GM18868 (cell line): Measurements from ENCODE around the gene SRRM4.
"Not testable (repeated sequence)": the region's sequence is repeated elsewhere in the genome, so short reads cannot be mapped to it uniquely, and the experiment has no call there.

Experiments used
- ATAC-seq: cut with Tn5 transposase; IDR thresholded peaks from one replicate; pipeline ENCODE4 v1.9.1; 2021; ENCODE audit warnings: mild to moderate bottlenecking, moderate library complexity; ENCODE audit not compliant: unreplicated experiment

The SRRM4 gene

GRCh38 chr12:119069147-119069642, 87.9 kb downstream of the SRRM4 start:
- no peak for ATAC-seq

GRCh38 chr12:119071176-119071575, 89.8 kb downstream of the SRRM4 start:
- no peak for ATAC-seq

- ATAC-seq: no peak
Observed at GRCh38 chr12:119071638-119072231, 90.4 kb downstream of the SRRM4 start.

GRCh38 chr12:119072440-119072839, 91.1 kb downstream of the SRRM4 start:
- ATAC-seq: no peak

GRCh38 chr12:119075222-119075787, 94.0 kb downstream of the SRRM4 start:
- ATAC-seq: no peak

- ATAC-seq: no peak
Observed at GRCh38 chr12:119075918-119076317, 94.6 kb downstream of the SRRM4 start.

GRCh38 chr12:119079530-119079929, 98.2 kb downstream of the SRRM4 start:
- no peak for ATAC-seq

GRCh38 chr12:119082016-119082415, 100.7 kb downstream of the SRRM4 start:
- ATAC-seq: no peak

- no peak for ATAC-seq
Observed at GRCh38 chr12:119082496-119082895, 101.2 kb downstream of the SRRM4 start.

- ATAC-seq: no peak
Observed at GRCh38 chr12:119088685-119089379, 107.5 kb downstream of the SRRM4 start.

GRCh38 chr12:119089380-119090013, 108.2 kb downstream of the SRRM4 start:
- ATAC-seq: no peak

GRCh38 chr12:119090276-119090675, 108.9 kb downstream of the SRRM4 start:
- ATAC-seq: no peak

GRCh38 chr12:119090865-119091264, 109.5 kb downstream of the SRRM4 start:
- ATAC-seq: no peak

GRCh38 chr12:119096429-119097202, 115.3 kb downstream of the SRRM4 start:
- no peak for ATAC-seq

- no peak for ATAC-seq
Observed at GRCh38 chr12:119100933-119101332, 119.6 kb downstream of the SRRM4 start.

- no peak for ATAC-seq
Observed at GRCh38 chr12:119102274-119102673, 120.9 kb downstream of the SRRM4 start.

- no peak for ATAC-seq
Observed at GRCh38 chr12:119102714-119103113, 121.4 kb downstream of the SRRM4 start.

- ATAC-seq: not testable (repeated sequence)
Observed at GRCh38 chr12:119104969-119105368, 123.6 kb downstream of the SRRM4 start.

- ATAC-seq: no peak
Observed at GRCh38 chr12:119113496-119113986, 132.2 kb downstream of the SRRM4 start.

- no peak for ATAC-seq
Observed at GRCh38 chr12:119114294-119114693, 133.0 kb downstream of the SRRM4 start.
